IMR-90 (cell line): ENCODE measurements around the gene KLC3.

Experiments used
- MAFK ChIP-seq: IDR thresholded peaks from 2 replicates; pipeline ENCODE4 v1.6.1; 2012; ENCODE audit warnings: low read depth, low read length, improper control_type of control experiment
- RCOR1 ChIP-seq: IDR thresholded peaks from 2 replicates; pipeline ENCODE4 v1.6.1; 2012; ENCODE audit warnings: mild to moderate bottlenecking, low read length, improper control_type of control experiment; ENCODE audit not compliant: insufficient replicate concordance

DNA sequence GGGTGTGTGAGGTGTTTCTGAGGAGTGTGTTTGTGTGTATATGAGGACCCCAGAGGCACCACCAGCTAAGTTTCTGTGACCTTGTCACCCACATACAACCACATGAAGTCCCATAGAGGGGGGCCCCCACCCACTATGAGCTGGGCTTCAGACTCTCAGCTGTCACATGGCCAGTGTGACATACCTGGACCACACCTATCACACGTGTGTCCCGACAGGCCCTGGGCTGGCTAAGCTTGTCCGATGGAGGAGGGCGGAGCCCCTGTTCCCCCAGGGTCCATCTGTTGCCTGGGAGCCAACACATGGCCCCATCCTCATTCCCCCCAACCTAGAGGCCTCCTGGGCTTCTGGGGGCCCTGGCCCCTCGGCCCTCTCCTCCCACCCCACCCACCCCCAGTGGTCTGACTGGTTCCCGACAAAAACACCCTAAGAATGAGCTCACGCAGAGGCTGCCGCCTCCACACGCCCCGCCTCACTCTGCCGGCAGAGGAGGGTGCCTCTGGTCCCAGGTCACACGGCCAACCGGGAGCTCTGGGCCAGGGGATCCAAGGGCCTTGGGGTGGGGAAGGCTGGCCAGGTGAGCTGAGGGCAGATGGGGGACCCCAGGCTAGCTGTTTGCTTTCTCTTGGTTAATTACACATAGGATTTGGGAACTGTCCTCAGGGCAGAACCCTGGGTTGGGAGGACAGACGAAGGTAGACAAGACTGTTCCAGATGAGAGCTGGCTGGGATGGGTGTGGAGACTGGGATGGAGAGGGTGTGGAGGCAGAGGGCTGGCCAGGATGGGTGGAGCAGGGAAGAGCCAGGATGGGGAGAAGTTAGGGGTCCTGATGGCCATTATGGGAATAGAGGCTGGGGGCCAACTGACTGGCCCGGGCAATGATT lies 4.3 kb downstream of the KLC3 start:
- TF ChIP-seq RCOR1 (no peak), MAFK (no peak)
